AG09309 (cell line): Measurements from ENCODE around the gene DTX3.
"Not testable (repeated sequence)": the region's sequence is repeated elsewhere in the genome, so short reads cannot be mapped to it uniquely, and the experiment has no call there.

Source experiments
- DNase-seq: peaks from one replicate; pipeline ENCODE4 v3.0.0-alpha.2; 2010; ENCODE audit warnings: low read depth
- H3K4me3 ChIP-seq: 2 replicates; pipeline ENCODE4 v1.5.1; 2011; ENCODE audit warnings: mild to moderate bottlenecking, low read depth, low read length, moderate library complexity; ENCODE audit not compliant: control insufficient read depth
- TF ChIP-seq, protein P1 (sequence below): IDR thresholded peaks from 2 replicates; pipeline ENCODE4 v1.5.1; 2011; ENCODE audit warnings: mild to moderate bottlenecking, low read depth, low read length, inconsistent platforms; ENCODE audit not compliant: insufficient read depth, control insufficient read depth; ENCODE audit errors: missing control alignments

DTX3 gene, protein sequence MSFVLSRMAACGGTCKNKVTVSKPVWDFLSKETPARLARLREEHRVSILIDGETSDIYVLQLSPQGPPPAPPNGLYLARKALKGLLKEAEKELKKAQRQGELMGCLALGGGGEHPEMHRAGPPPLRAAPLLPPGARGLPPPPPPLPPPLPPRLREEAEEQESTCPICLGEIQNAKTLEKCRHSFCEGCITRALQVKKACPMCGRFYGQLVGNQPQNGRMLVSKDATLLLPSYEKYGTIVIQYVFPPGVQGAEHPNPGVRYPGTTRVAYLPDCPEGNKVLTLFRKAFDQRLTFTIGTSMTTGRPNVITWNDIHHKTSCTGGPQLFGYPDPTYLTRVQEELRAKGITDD

DNA sequence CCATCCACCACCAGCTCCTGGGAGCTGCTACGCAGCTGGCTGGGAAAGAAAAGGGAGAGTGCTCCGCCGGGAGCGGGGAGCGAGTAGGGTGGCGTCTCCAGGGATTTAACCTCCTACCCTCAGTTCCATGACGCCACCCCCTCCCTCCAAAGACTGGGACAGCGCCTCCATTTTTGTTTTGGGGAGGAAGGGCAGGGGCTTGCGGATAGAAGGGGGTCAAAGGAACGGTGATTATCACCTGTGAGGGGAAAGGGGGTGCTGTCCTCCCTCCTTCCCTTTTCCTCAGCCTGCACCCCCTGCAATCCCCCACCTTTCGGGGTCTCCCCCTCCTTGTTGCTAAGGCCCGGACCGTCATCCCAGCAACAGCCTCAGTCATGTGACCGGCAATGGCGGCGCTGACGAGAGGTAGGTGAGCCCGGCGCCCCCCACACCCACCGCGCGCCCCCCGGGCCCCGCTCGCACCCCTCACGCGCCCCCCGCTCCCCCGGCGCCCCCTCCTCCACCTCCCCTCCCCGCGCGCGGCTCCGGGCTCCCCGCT is at the start of gene DTX3:
Gene DTX3, plus strand, starts transcription at position 371 of the 538 bp plus-strand sequence. CDS start 1,694 bp downstream, outside the sequence.
- H3K4me3 ChIP-seq = peak within 1 kb of the TSS; percentile 59
- DNase-seq = no peak
- TF ChIP-seq, protein P1, sequence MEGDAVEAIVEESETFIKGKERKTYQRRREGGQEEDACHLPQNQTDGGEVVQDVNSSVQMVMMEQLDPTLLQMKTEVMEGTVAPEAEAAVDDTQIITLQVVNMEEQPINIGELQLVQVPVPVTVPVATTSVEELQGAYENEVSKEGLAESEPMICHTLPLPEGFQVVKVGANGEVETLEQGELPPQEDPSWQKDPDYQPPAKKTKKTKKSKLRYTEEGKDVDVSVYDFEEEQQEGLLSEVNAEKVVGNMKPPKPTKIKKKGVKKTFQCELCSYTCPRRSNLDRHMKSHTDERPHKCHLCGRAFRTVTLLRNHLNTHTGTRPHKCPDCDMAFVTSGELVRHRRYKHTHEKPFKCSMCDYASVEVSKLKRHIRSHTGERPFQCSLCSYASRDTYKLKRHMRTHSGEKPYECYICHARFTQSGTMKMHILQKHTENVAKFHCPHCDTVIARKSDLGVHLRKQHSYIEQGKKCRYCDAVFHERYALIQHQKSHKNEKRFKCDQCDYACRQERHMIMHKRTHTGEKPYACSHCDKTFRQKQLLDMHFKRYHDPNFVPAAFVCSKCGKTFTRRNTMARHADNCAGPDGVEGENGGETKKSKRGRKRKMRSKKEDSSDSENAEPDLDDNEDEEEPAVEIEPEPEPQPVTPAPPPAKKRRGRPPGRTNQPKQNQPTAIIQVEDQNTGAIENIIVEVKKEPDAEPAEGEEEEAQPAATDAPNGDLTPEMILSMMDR = no peak

DNA sequence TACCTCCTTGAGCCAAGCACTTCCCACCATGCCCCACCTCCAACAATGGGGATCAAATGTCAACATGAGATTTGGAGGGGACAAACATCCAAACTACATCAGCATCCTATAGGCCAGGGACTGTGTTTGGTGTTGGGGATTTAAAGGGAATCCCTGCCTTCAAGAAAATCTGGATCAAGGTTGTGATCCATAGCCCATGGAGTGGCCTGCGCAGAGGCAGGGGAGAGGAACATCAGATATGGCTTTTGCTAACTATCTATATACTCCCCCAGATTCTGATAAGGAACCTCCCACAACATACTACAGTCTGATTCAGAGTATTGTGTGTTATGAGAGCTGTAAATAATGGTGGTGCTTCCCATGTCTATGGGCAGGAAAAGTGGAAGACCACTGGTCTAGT is 49.7 kb upstream of the DTX3 start:
- TF ChIP-seq, protein P1 = no peak
- H3K4me3 ChIP-seq = no peak overlapping the region
- DNase-seq = no peak

DNA sequence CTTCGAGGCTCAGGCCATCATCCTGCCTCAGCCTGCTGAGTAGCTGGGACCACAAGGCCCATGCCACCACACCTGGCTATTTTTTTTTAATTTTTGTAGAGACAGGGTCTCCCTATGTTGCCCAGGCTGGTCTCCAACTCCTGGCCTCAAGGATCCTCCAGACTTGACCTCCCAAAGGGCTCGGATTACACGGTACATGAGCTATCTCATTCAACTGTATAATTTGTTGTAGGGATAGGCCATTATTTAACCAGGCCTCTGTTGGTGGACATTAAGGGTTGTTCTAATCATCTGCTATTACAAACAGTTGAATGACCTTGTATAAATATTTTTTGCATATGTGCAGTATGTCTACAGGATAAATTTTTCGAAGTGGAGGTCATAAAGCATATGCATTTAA is 45.8 kb upstream of the DTX3 start:
- TF ChIP-seq, protein P1 = no peak

DNA sequence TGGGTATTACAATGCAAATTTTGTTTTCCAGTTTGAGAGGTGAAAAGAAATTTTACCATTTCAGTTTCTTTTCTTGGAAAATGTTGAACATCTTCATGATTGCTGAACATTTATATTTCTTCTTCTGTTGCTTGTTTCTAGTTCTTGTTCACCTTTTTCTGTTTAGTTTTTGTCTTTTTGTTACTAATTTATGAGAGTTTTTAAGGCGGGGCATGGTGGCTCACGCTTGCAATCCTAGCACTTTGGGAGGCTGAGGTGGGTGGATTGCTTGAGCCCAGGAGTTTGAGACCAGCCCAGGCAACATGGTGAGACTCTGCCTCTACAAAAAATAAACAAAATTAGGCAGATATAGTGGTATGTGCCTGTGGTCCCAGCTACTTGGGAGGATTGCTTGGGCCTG is 44.1 kb upstream of the DTX3 start:
- no peak for DNase-seq
- TF ChIP-seq, protein P1 = no peak
- no peak overlapping the region for H3K4me3 ChIP-seq

More for the DNA sequence above, 45.8 kb upstream of the DTX3 start:
- H3K4me3 ChIP-seq = no peak overlapping the region
- no peak for DNase-seq

DNA sequence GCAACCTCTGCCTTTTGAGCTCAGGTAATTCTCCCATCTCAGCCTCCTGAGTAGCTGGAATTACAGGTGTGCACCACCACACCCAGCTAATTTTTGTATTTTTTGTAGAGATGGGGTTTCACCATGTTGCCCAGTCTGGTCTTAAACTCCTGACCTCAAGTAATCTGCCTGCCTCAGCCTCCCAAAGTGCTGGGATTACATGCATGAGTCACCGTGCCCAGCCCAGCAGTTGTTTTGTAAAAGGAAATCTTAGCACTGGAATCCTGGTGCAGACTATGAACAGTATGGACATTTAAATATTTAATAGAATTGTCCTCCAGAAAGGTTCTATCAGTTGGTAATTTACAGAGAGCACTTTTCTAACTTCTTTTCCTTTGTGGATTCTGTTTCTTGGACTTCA is 43.5 kb upstream of the DTX3 start:
- not testable (repeated sequence) for H3K4me3 ChIP-seq, DNase-seq

DNA sequence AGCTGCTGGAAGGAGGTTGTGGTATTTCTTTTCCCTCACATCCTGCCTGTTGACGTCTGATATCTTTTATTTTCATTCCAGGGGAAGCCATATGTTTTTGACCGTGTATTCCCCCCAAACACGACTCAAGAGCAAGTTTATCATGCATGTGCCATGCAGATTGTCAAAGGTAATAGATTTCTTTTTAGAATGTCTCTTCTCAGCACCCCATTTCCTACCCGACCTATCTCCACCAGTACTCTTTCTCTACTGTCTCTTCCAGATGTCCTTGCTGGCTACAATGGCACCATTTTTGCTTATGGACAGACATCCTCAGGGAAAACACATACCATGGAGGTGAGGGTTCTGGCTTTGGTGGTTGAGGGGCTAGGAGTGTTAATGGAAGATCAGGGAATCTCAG is 41.3 kb upstream of the DTX3 start:
- no peak for DNase-seq
- no peak overlapping the region for H3K4me3 ChIP-seq
- TF ChIP-seq, protein P1 = no peak

DNA sequence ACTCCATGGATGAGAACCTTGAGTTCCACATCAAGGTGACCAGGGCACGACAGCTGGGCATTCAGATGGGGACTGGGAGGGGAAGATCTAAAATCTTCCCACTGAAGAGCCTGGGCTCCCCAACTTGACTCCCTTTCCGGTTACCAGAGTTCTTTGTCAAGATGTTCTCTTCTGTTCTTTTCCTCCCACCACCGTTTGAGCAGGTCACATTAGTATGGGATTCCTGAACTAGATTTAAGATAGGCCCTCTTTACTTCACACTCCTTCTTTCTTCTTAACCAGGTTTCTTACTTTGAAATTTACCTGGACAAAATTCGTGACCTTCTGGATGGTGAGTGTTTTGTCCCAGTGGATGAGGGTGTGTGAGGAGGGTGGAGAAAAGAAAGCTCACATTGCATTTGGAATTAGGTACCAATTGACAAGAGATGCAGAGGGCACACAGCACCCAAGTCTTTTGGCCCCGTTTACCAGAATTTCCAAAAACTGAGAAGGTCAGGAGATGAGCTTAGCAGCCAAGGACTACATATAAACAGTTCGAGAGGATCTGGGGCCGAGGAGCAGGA is 40.4 kb upstream of the DTX3 start:
- TF ChIP-seq, protein P1 = no peak
- no peak overlapping the region for H3K4me3 ChIP-seq
- DNase-seq = no peak
